T-helper 2 cell (primary cell): ENCODE measurements around the gene SRSF7.
"Not testable (repeated sequence)": the region's sequence is repeated elsewhere in the genome, so short reads cannot be mapped to it uniquely, and the experiment has no call there.

Experiments
- DNase-seq, 5 experiments: peaks; one replicate each; pipeline versions ENCODE4 v3.0.0 to v3.0.0-alpha.2; 2012 to 2022
- total RNA-seq, 2 donors: gene quantifications; one replicate each; lab custom pipeline; 2026; lab: John Stamatoyannopoulos, UW

The SRSF7 gene
- total RNA-seq, result 1,751 to 1,807 reads per million in 2 donors

DNA sequence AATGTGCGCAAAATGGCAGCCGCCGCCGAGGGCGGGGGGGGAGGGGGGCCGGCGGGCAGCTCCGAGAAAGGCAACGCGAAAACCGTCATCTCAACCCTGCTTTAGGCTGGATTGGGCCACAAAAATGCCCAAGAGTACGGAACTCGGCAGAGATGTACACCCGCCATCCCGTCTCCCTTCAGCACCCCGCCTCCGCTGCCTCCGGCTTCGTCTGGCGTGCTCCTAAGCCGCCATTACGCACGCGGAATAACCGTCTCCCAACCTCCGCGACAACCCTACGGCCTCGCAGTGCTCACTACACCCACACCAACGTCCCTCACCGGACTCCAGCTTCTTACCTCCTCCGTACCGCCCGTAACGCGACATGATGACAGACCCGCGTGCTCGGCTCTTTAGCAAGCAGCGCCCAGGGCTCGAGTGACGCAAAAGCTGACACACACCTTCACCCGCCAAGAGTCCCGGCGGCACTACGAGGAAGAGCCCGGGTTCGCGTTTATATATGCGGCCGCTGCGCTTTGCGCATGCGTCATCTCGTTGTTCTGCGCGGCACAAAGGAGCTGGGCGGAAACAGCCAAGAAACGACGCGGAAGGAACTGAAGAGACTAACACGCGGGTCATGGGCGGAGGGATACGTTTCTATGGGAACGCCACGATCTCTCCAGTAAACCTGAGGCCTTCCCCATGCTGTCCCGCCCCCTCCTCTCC, at the start of gene SRSF7:
SRSF7 (minus strand) TSS at position 471 of the 705 bp plus-strand sequence; CDS start at position 366, 105 bp downstream.
- DNase-seq, result peak; percentile 94 to 99 (median 95)

DNA sequence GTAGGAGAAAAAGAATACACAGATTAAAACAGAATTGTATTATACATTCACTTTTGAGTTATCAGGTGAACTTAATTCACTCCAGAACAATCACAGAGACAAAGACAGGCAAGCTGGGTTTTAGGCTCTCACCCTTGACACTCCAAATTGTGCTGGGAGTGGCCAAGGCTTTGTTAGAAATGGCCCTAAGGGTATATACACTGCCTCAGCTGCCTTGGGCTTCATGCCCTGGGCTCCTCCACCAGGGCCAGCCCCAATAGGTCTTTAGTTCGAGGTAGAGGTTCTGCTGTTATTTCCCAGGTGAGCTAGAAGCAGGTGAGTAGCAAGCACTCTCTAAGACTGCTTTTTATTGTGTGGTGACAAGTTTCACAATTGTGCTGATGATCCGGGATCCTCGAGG, 46.8 kb upstream of the SRSF7 start:
- no peak for DNase-seq

DNA sequence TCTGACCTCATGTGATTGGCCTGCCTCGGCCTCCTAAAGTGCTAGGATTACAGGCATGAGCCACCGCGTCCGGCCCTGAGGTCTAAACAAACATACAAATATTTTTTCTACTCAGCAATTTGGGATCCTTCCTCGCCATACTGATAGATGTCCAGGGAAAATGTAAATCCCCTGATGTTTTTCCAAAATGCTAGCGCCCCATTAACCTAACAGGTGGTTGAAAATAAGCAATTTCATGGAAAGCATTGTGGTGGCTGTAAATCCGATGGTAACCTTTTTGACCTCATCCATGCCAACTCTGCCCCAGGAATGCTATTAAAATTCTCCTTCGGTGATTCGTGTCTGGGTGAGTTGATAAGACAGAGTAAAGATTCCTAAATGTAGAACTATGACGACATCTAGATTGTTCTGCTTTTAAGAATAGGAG, 46.1 kb upstream of the SRSF7 start:
- no peak for DNase-seq

GRCh38 chr2:38795016-38795415, 43.9 kb upstream of the SRSF7 start:
- not testable (repeated sequence) for DNase-seq

GRCh38 chr2:38794235-38794946, 43.2 kb upstream of the SRSF7 start:
- DNase-seq, result no peak

- DNase-seq, result no peak
Observed at GRCh38 chr2:38793511-38793910, 42.4 kb upstream of the SRSF7 start.

GRCh38 chr2:38792751-38793150, 41.6 kb upstream of the SRSF7 start:
- DNase-seq, result no peak

GRCh38 chr2:38792321-38792720, 41.2 kb upstream of the SRSF7 start:
- DNase-seq, result not testable (repeated sequence)

DNA sequence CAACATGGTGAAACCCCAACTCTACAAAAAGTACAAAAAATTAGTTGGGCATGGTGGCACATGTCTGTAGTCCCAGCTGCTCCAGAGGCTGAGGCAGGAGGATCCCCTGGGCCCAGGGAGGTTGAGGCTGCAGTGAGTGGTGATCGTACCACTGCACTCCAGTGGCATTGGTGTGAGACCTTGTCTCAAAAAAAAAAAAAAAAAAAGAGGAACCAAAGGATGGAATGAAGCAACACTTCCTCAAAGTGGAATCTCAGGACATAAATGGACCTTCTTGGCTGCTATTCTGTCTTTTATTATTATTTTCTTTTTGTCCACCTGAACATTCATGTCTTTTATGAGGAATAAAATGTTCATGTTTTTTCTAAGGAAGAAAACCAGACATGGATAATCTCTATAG, 40.6 kb upstream of the SRSF7 start:
- no peak for DNase-seq

GRCh38 chr2:38789691-38790090, 38.5 kb upstream of the SRSF7 start:
- no peak for DNase-seq

GRCh38 chr2:38788306-38788705, 37.1 kb upstream of the SRSF7 start:
- no peak for DNase-seq

GRCh38 chr2:38783586-38783985, 32.4 kb upstream of the SRSF7 start:
- no peak for DNase-seq

DNA sequence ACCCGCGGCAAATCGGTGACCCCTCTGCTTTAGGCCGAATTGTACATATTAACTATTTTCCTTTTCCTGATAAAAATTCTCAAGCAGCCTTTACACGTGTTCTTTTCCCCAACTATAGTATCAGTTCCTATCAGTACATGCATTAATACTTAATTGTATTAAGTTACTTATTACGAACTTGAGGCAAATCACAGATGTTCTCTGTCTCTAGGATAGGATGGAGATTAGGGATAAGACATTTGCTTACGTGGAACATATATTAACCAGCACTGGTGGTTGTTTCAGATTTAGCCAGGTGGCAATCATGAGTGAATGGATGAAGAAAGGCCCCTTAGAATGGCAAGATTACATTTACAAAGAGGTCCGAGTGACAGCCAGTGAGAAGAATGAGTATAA, 27.5 kb upstream of the SRSF7 start:
- DNase-seq, result no peak

- DNase-seq, result no peak
Observed at GRCh38 chr2:38776531-38776930, 25.4 kb upstream of the SRSF7 start.

DNA sequence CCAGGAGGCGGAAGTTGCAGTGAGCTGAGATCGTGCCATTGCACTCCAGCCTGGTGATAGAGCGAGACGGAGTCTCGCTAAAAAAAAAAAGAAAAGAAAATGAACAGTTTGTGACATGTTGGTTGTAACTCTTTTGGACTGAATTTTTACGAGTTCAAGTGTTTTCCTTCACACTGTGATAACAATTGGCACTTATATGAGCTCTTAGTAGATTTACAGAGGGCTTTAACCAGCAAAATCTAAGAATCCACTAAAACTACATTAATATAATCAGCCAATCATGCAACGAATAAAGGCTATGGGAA, 24.7 kb upstream of the SRSF7 start:
- no peak for DNase-seq

- no peak for DNase-seq
Observed at GRCh38 chr2:38775097-38775920, 24.1 kb upstream of the SRSF7 start.

DNA sequence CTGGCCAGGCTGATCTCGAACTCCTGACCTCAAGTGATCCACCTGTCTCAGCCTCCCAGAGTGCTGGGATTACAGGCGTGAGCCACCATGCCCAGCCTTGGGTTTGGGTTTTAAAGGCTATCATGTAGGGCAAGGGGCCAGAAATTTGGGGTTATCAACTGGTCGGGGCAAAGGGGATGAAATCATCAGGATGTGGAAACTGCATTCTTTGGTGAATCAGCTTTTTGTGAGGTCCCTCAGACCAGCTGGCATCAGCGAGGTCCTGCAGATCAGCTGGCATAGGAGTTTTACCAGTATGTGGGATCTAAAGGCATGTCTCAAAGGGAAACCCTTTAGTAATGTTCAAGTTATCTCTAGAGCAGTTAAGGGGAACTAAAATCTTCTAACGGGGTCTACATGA, 20.5 kb upstream of the SRSF7 start:
- no peak for DNase-seq

DNA sequence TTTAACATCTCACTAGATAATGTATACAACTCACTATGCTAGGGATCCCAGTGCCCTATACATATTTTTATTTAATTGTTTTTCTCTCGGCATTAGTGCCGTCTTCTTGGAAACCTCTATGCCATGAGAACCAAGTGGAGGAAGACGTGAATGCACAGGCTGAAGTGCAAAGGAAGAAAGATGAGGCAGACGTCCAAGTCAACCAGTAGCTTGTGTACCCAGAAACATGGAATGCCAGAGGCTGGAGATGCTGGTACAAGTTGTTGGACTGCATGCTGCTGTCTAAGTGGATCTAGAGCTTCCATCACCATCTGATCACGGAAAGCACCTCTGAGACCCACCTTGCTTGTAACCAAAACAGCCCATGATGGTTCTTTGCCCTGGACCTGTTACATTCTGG, 14.4 kb upstream of the SRSF7 start:
- no peak for DNase-seq

DNA sequence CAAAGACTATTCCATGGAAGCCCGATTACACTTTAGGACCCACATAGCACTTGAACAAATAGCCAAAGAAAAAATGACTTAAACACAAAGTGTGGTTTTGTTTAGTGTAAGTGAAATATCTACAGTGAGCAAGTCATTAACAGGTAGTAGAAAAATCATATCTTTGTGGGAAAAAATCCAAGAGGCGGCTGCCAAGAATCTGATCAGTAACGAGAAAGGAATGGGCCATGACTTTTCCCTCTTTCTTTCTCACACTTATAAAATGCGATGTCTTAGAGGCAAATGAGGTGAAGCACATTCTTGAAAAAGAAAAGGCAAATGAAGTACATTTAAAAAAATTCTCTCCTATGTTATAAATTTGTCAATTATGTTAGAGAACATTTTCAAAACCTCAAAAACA, 14.0 kb upstream of the SRSF7 start:
- DNase-seq, result no peak

- no peak for DNase-seq
Observed at GRCh38 chr2:38763728-38764127, 12.6 kb upstream of the SRSF7 start.

DNA sequence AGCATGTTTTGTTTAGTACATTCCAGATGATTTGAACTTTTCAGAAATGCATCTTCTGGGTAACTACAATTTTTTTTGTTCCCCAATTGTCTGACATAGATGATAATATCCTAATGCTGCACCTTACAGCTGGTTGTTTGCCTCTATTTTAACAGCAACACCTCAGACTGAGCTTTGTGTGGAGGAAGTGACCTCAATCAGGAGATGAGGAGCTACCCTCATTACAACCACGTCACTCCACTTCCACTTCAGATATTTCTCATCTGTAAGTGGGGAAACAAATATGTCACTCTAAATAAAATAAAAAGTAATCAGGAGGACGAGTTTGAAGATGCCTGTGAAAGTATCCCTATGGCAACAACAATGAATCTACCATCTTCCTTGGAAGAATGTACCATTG, 12.1 kb upstream of the SRSF7 start:
- DNase-seq, result peak in 1 of 5 experiments; percentile 85

DNA sequence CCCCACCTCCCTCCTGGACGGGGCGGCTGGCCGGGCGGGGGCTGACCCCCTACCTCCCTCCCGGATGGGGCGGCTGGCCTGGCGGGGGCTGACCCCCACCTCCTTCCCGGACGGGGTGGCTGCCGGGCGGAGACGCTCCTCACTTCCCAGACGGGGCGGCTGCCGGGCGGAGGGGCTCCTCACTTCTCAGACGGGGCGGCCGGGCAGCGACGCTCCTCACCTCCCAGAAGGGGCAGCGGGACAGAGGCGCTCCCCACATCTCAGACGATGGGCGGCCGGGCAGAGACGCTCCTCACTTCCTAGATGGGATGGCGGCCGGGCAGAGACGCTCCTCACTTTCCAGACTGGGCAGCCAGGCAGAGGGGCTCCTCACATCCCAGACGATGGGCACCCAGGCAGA, 4.7 kb upstream of the SRSF7 start:
- not testable (repeated sequence) for DNase-seq

GRCh38 chr2:38754506-38754905, 3.3 kb upstream of the SRSF7 start:
- no peak for DNase-seq

DNA sequence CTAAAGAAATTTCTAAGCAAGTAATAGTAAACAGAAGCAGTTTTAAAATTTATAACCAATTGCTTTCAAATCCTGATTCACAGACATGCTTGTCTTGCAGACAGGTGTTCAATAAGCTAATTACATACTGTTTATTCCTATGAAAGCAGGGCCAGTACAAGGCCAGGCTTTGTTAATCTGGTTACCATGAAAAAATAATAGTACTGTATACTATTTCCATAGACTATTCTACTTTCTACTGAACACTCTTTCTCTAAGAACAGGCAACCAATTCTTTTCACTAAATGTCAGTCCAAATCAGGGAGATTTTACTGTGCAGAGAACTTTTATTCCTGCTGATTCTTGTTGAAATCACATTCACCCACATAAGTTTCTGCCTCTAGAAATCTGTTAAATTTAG, 2.9 kb upstream of the SRSF7 start:
- no peak for DNase-seq
